Fibroblast of skin of left quadriceps (primary cell): Measurements from ENCODE around the gene CAVIN4.

Experiments
- DNase-seq, 2 experiments: peaks; one replicate each; pipeline ENCODE4 v3.0.0-alpha.2; 2013; ENCODE audit warnings: low read depth in 2 of 2

The CAVIN4 gene

DNA sequence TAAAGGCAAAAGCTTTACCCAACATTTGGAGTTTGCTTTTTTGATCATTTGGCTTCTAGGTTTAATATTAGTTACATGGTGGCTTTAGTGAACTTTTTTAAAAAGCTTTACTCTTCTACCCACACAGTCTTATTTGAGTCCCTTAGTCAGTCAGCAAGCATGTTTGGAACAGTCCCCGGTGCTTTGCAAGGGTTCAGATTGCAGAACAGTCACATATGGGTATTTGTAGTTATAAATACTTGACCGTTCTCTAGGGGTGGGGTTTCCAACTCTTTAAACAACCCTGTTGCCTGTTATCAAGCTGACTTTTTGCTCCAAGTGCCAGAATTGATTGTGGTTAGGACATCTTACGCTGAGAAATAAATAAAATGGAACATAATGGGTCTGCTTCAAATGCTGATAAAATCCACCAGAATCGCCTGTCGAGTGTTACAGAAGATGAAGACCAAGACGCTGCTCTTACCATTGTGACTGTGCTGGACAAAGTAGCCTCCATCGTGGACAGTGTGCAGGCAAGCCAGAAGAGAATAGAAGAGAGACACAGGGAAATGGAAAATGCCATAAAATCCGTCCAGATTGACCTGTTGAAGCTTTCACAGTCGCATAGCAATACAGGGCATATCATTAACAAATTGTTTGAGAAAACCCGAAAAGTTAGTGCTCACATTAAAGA lies at the start of gene CAVIN4:
Gene CAVIN4, plus strand, starts transcription at position 304 of the 673 bp plus-strand sequence. Its CDS starts 65 bp downstream, at position 369.
- no peak for DNase-seq

DNA sequence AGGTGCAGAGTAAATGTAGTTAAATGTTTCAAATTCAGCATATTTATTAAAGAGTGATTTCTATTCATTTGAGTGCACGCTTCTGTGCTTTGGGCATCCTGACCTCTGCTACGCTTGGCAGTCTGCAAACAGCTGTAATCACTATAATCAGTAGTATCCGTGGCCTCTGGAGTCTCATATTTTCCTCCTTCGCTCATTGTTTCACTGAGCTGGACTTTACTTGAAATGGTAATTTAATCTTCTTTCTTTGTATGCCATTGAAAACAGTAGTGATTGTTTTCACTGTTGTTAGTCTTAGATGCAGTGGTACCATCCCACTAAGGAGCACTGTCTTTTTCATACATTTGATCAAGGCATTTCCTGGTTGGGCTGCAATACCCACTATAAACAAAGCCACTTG lies 43.5 kb upstream of the CAVIN4 start:
- DNase-seq: no peak

GRCh38 chr9:100540327-100540726 lies 37.6 kb upstream of the CAVIN4 start:
- DNase-seq: no peak

- DNase-seq: no peak
Observed at GRCh38 chr9:100549048-100549447, 28.8 kb upstream of the CAVIN4 start.

- no peak for DNase-seq
Observed at GRCh38 chr9:100554935-100555401, 22.9 kb upstream of the CAVIN4 start.

DNA sequence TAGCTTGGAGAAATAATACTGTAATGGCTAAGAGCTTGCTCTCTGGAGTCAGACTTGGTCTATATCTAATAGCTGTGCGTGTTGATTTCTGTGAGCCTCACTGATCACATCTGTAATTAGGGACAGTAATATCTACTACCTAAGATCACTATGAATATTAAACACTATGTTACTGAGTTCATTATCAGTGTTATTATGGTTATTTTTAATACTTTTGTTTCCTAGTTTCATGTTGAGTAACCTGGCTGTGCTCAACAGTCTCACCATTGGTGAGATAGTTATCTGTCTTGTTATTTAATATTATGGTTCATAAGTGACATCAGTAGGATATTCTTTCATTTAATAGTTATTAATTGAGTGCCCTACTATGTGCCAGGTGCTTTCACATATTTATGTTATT lies 22.4 kb upstream of the CAVIN4 start:
- DNase-seq: no peak

DNA sequence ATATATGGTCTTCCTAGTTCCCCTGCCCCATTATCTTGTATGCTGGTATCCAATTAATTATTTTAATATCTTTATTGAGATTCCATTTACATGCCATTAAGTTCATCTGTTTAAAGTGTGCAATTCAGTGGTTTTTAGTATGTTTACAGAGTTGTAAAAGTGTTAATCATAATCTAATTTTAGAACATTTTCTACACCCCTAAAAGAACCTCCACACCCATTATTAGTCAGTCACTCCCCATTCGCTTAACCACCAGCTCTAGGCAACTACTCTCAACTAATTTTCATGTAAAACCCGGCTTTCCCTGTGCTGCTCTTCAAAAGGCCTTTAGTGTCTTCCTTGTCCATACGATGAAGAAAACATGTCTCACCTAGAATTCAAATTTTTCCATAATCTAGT lies 20.8 kb upstream of the CAVIN4 start:
- DNase-seq: no peak

DNA sequence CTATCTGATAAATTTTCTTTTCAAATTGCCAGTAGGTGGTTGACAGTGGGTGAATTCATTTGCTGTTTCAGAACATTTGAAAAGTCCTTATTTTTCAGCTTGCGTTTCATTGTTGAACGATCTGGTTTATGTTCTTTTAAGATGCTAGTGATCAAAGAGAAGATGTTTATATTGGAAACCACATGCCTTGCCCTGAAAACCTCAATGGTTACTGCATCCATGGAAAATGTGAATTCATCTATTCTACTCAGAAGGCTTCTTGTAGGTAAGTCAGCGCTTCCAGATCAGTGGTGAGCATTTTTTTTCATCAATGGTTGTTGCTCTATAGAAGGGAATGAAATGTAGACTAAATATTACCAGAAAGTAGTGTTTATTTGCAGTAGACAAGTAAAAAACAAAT lies 16.6 kb upstream of the CAVIN4 start:
- no peak for DNase-seq

- DNase-seq: no peak
Observed at GRCh38 chr9:100567856-100568255, 10.0 kb upstream of the CAVIN4 start.

- no peak for DNase-seq
Observed at GRCh38 chr9:100573655-100574260, 4.1 kb upstream of the CAVIN4 start.

DNA sequence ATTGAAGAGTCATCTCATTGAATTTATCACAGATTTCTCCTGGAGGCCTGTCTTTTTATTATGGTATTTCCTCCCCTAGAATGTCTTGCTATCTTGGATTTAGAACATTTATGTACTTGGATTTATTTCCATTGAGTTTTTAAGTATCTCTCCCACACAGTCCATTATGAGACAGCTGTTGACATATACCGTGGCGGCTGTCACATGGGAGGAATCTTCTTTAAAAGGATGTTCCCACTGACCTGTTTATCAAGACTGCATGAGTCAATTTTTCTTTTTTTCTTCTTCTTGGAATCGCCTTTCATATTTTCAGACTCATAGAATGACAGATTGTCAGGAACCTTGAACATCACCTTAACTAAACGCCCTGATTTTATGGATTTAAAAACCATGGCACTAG lies 2.9 kb upstream of the CAVIN4 start:
- DNase-seq: no peak

DNA sequence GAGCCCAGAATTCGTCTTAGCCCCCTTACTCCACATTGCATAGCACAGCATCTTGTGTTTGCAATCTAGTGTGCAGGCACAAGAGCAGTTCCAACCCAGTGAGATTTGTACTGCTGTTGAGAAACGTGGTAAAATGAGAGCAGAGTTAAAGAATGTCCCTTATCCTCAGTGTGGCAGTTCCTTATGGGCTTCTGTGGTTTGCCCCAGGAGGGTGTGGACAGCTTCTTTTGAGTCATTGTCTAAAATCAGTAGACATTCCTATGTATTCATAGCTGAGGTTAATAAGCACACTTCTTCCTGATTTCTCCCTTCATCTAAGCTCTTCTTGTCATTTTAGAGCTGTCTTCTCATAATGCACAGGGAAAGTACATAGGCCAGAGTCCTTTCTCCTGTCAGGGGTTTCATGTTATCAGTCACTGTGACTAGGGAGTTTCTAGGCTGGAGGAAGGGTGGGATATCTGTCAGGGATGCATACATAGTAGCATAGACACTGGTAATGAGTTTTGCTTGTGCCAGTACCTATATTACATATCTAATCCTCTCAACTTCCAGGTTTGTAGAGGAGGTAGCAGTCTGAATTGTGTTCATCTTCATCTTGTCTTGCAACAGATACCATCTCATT lies 2.0 kb upstream of the CAVIN4 start:
- DNase-seq: peak in 1 of 2 experiments; percentile 34

GRCh38 chr9:100578610-100579009 lies 731 bp downstream of the CAVIN4 start:
- no peak for DNase-seq

GRCh38 chr9:100579665-100580064 lies 1.8 kb downstream of the CAVIN4 start:
- DNase-seq: no peak

DNA sequence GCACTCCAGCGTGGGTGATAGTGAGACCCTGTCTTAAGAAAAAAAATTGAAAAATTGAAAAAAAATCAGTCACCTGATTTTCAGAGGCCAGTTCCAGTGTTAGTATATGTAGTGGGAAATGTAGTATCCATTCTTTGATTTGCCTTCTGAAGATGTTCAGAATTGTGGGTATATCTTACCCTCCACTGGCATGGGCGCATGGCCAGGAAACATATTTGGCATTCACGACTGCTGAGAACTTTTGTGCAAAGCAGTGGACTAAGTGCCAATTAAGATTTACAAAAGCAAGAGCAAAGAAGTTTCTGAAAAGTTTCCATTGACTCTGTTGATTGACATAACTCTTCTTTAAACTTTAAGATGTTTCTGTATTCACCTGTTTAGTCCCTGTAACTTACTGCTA lies 2.4 kb downstream of the CAVIN4 start:
- no peak for DNase-seq

DNA sequence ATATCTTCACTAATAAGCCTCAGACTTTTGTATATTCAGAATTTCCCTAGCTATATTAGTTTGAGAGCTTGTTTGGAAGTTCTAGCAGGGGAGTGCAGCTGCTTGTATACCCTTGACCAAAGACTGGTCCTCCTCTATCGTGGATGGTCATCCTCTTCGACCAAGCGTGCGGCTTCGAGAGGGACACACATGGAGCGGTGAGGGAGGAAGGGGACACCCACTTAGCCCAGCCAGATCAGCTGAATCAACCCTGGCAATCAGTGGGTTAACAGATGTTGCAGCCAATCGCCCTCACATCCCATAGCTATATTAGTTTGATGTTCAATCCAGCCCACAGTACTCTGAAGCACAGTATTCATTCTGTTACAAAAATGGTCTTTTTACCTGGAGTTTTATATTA lies 3.2 kb downstream of the CAVIN4 start:
- no peak for DNase-seq

DNA sequence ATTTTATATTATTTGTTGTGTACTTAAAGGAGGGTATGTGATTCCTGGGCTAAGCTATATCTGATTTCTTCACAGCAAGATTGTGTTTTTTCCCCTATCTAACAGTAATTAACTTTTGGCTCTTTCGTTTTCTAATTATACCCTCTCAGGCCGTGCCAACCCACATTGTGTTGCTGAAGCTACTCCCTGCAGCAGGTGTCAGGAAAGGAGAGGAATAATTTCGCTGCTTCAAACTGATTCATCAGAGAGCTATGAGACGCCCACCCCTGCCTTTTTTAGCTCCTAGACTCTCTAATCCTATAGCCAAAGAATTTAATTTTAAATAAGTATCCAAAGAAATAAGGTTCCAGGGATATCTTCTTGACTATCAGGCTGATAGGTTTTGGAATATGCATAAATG lies 3.8 kb downstream of the CAVIN4 start:
- DNase-seq: no peak

DNA sequence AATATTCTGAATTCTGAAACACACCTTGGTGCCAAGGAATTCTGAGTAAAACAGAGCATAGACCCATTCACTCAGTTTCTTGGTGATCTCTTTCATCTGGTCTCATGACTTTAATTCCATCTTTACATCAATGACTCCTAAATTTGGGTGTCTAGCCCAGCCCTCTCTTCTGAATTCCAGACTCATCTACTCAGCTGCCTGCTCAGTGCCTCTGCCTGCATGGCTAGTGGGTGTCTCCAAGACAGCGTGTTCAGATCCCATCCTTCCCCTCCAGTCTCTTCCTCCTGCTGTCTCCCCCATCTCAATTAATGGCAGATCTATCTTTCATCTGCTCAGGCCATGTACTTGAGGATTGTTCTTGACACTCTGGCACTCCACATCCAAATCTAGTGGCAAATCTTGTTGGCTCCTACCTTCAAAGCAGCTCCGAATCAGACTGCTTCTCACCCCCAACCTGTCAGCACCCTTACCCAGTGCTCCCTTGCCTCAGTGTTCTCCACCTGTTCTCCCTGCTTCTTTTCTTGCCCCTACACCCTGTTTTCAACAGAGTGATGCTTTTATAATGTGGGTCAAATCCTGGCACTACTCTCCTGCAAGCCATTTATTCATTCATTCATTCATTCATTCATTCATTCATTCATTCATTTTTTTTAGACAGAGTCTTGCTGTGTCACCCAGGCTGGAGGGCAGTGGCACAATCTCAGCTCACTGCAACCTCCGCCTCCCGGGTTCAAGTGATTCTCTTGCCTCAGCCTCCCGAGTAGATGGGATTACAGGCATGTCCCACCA lies 5.3 kb downstream of the CAVIN4 start:
- no peak for DNase-seq

DNA sequence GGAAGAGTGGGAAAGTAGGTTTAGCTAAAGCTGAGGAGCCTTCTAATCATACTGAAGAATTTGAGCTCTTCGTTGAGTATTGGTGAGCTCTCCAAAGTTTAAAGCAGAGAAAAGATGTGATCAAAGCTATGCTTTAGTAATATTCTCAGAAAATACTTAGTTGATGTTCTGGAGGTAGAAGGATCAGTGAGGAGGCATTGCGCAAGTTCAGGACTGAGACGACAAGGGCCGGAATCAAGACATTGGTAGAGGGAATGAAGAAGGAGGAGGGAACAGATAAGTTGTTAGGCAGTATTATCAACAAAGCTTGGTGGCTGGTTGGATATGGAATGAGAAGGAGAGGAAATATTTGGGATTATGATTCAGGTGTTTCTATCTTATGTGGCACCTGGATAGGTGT lies 7.1 kb downstream of the CAVIN4 start:
- no peak for DNase-seq

GRCh38 chr9:100586093-100586492 lies 8.2 kb downstream of the CAVIN4 start:
- DNase-seq: no peak

DNA sequence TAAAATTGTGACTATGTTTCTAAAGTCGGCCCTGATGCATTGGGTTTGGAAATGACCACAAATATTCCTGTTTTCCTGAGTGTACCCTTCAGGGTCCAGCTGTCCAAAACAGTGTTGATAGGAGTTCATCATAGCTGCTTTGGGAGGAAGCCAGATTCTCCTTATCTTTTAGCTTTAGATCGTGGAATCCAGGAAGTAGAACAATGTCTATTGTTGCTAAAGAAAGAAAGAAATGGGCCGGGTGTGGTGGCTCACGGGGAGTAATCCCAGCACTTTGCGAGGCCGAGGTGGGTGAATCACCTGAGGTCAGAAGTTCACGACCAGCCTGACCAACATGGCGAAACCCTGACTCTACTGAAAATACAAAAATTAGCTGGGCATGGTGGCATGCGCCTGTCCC lies 9.5 kb downstream of the CAVIN4 start:
- no peak for DNase-seq

DNA sequence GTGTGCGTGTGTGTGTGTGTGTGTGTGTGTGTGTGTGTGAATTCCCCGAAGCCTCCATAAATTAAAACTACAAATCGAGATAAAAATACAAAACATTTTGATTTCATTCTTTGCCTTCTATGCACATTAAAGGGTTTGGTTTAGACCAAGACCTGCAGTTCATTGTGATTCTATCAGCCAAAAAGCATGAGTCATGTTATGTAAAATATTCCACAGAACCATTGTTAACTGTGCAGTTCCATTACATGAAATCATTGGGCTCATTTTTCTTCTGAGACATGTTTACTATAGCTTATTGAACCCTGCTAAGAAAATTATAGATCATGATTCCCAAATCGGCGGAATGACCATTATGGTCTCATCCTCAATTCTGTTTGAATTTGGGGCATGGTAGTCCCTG lies 11.7 kb downstream of the CAVIN4 start:
- DNase-seq: peak in 1 of 2 experiments; percentile 34
